ENCODE measurements around the gene PAPPA2. TPM values are rescaled to one million over a fixed set of nuclear protein-coding genes. Genes with fewer than 3 reads are reported as not detected.

PAPPA2 gene
- total and polyA plus RNA-seq, 7 donors: 0.05 to 1.1 (median 0.06) TPM; not detected in 2

DNA sequence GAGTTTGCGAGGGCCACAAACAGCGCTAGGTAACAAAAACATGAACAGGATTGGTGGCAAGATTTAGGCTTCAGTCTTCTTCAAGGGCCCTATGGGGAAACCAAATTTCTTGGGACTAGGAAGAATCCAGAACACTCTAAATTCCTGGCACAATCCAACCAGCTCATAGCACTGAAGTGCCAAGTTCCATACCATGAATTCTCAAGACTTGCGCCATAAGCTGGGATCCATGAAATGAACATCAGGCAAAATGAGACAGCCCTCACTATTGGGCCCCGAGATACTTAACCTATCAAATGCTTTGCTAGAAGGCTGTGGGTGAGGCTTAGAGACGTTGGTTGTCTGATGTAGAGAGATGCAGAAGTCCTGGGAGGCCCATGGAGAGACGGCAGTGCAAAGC, 322.1 kb downstream of the PAPPA2 start:
- H3K9me3 ChIP-seq: no peaks in the 10 kb centered on the region
- 88 to 92% (median 92%) methylated on average over 6 of the region's 6 CpGs for WGBS, 3 donors
- ATAC-seq (no peak), DNase-seq (no peak)
- intact Hi-C loops (cut with DNase I): no loop called here
- no peak overlapping the region for H3K27ac ChIP-seq
- H3K27me3 ChIP-seq (ENCODE audit: insufficient read depth in 3 of 3, low read length in 2 of 3): no peaks in the 10 kb centered on the region
- H3K36me3 ChIP-seq (ENCODE audit: insufficient read depth in 1 of 2, low read depth in 1 of 2): no peaks in the 10 kb centered on the region
- no peaks in the 10 kb centered on the region for H3K4me1 ChIP-seq
- TF ChIP-seq, protein P1, sequence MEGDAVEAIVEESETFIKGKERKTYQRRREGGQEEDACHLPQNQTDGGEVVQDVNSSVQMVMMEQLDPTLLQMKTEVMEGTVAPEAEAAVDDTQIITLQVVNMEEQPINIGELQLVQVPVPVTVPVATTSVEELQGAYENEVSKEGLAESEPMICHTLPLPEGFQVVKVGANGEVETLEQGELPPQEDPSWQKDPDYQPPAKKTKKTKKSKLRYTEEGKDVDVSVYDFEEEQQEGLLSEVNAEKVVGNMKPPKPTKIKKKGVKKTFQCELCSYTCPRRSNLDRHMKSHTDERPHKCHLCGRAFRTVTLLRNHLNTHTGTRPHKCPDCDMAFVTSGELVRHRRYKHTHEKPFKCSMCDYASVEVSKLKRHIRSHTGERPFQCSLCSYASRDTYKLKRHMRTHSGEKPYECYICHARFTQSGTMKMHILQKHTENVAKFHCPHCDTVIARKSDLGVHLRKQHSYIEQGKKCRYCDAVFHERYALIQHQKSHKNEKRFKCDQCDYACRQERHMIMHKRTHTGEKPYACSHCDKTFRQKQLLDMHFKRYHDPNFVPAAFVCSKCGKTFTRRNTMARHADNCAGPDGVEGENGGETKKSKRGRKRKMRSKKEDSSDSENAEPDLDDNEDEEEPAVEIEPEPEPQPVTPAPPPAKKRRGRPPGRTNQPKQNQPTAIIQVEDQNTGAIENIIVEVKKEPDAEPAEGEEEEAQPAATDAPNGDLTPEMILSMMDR (IDR thresholded peaks at IDR 0.05): no peak
- H3K4me3 ChIP-seq: no peak overlapping the region

DNA sequence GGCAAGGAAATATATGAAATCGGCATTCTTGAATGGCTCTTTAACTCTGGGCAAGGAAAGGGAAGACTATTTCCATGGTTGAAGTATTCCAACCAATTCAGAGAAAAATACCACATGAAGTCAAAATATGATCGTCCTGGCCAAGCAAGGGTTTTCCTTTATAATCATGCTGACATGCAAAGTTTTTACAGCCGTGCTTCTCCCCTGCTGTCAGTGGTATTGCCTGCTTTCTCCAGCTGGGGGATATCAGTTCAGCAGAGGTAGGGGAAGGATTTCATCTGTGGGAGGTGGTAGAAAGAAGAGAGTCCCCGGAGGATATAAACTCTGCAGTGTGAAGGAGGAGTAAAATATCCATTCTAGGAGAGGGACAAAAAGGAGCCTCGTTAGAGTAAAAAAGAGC, 322.8 kb downstream of the PAPPA2 start:
- DNase-seq: no peak
- Histone ChIP-seq H3K4me3 (no peak overlapping the region), H3K9me3 (no peaks in the 10 kb centered on the region), H3K4me1 (no peaks in the 10 kb centered on the region), H3K36me3 (ENCODE audit: insufficient read depth in 1 of 2, low read depth in 1 of 2) (no peaks in the 10 kb centered on the region), H3K27ac (no peak overlapping the region), H3K27me3 (ENCODE audit: insufficient read depth in 3 of 3, low read length in 2 of 3) (no peaks in the 10 kb centered on the region)
- 12 to 26% (median 19%) methylated on average over 5 of the region's 5 CpGs for WGBS, 3 donors
- intact Hi-C loops (cut with DNase I): no loop called here
- TF ChIP-seq, protein P1 (IDR thresholded peaks at IDR 0.05): no peak
- ATAC-seq: no peak

- DNase-seq (no peak), ATAC-seq (no peak)
- Histone ChIP-seq H3K27ac (no peak overlapping the region), H3K4me1 (no peaks in the 10 kb centered on the region), H3K9me3 (no peaks in the 10 kb centered on the region), H3K36me3 (ENCODE audit: insufficient read depth in 1 of 2, low read depth in 1 of 2) (no peaks in the 10 kb centered on the region), H3K27me3 (ENCODE audit: insufficient read depth in 3 of 3, low read length in 2 of 3) (no peaks in the 10 kb centered on the region), H3K4me3 (no peak overlapping the region)
- TF ChIP-seq, protein P1 (IDR thresholded peaks at IDR 0.05): no peak
- intact Hi-C loops (cut with DNase I): no loop called here
- 37 to 54% (median 38%) methylated on average over 4 of the region's 4 CpGs for WGBS, 3 donors
These were observed 323.3 kb downstream of the PAPPA2 start for GRCh38 chr1:176786274-176786673.

DNA sequence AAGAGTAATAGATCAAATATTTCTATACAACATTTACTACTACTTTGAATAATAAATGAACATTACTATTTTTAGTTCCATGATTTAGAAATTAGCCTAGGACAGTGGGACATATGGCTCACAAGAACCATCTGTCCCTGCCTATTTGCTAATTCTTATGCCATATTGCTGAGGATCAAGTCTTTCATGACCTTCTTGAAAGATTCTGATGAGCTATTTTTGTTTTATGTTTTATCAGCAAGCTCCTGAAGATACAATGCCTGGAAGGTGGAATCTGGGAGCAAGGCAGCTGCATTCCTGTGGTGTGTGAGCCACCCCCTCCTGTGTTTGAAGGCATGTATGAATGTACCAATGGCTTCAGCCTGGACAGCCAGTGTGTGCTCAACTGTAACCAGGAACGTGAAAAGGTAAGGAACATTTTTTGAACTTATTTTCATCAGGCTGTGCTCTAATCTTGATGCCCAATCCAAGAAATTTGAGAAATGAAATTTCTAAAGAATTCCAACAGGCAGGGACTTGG, 326.7 kb downstream of the PAPPA2 start:
- Histone ChIP-seq H3K27ac (no peak overlapping the region), H3K27me3 (ENCODE audit: insufficient read depth in 3 of 3, low read length in 2 of 3) (no peaks in the 10 kb centered on the region), H3K4me3 (no peak overlapping the region), H3K36me3 (ENCODE audit: insufficient read depth in 1 of 2, low read depth in 1 of 2) (no peaks in the 10 kb centered on the region), H3K9me3 (no peaks in the 10 kb centered on the region), H3K4me1 (no peaks in the 10 kb centered on the region)
- DNase-seq (no peak), ATAC-seq (no peak)
- intact Hi-C loops (cut with DNase I): no loop called here
- TF ChIP-seq, protein P1 (IDR thresholded peaks at IDR 0.05): no peak
- WGBS, 3 donors: 51 to 71% (median 69%) methylated on average over 1 of the region's 1 CpG

DNA sequence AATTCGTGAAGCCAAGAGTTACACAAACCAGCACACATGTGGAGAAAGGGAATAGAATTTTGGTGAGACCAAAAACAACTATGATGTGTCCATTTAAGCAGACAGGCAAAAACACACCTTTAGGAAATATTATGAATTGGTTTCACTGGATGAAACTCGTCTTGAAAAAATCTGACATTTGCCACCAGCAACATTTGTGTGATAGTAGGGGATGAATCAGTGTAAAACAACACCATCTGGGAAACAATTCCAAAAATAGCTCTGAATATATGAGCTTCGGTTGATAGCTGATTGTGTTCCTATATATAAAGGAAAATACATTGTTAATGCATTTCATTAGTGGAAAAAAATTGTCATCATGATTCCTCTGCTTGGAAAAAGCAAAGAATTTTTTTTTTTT, 327.8 kb downstream of the PAPPA2 start:
- Histone ChIP-seq H3K36me3 (ENCODE audit: insufficient read depth in 1 of 2, low read depth in 1 of 2) (no peaks in the 10 kb centered on the region), H3K27ac (no peak overlapping the region), H3K9me3 (no peaks in the 10 kb centered on the region), H3K4me1 (no peaks in the 10 kb centered on the region), H3K4me3 (no peak overlapping the region), H3K27me3 (ENCODE audit: insufficient read depth in 3 of 3, low read length in 2 of 3) (no peaks in the 10 kb centered on the region)
- intact Hi-C loops (cut with DNase I): no loop called here
- no peak for ATAC-seq
- DNase-seq: no peak
- TF ChIP-seq, protein P1 (IDR thresholded peaks at IDR 0.05): no peak
- WGBS, 3 donors: 33 to 42% (median 34%) methylated on average over 3 of the region's 3 CpGs
